Measurements from ENCODE around the gene MYO1D.
"Not testable (repeated sequence)": the region's sequence is repeated elsewhere in the genome, so short reads cannot be mapped to it uniquely, and the experiment has no call there.

Gene MYO1D

GRCh38 chr17:32854832-32855389 is 22.0 kb downstream of the MYO1D start:
- DNase-seq (ENCODE audit: low read depth) = no peak

GRCh38 chr17:32854207-32854606 is 22.7 kb downstream of the MYO1D start:
- no peak for DNase-seq (ENCODE audit: low read depth)

GRCh38 chr17:32852811-32853210 is 24.1 kb downstream of the MYO1D start:
- no peak for DNase-seq (ENCODE audit: low read depth)

GRCh38 chr17:32849879-32850278 is 27.0 kb downstream of the MYO1D start:
- DNase-seq (ENCODE audit: low read depth) = no peak

- DNase-seq (ENCODE audit: low read depth) = no peak
Measured at GRCh38 chr17:32847977-32848376, 28.9 kb downstream of the MYO1D start.

GRCh38 chr17:32846143-32846542 is 30.8 kb downstream of the MYO1D start:
- no peak for DNase-seq (ENCODE audit: low read depth)

GRCh38 chr17:32840241-32840640 is 36.7 kb downstream of the MYO1D start:
- no peak for DNase-seq (ENCODE audit: low read depth)

- DNase-seq (ENCODE audit: low read depth) = no peak
Measured at GRCh38 chr17:32836527-32836926, 40.4 kb downstream of the MYO1D start.

GRCh38 chr17:32835291-32835761 is 41.6 kb downstream of the MYO1D start:
- DNase-seq (ENCODE audit: low read depth) = no peak

- no peak for DNase-seq (ENCODE audit: low read depth)
Measured at GRCh38 chr17:32834104-32834503, 42.8 kb downstream of the MYO1D start.

GRCh38 chr17:32833526-32833925 is 43.4 kb downstream of the MYO1D start:
- DNase-seq (ENCODE audit: low read depth) = no peak

- DNase-seq (ENCODE audit: low read depth) = no peak
Measured at GRCh38 chr17:32833076-32833475, 43.8 kb downstream of the MYO1D start.

- DNase-seq (ENCODE audit: low read depth) = no peak
Measured at GRCh38 chr17:32831627-32832243, 45.2 kb downstream of the MYO1D start.

- DNase-seq (ENCODE audit: low read depth) = no peak
Measured at GRCh38 chr17:32831223-32831622, 45.7 kb downstream of the MYO1D start.

- DNase-seq (ENCODE audit: low read depth) = no peak
Measured at GRCh38 chr17:32828822-32829221, 48.1 kb downstream of the MYO1D start.

- DNase-seq (ENCODE audit: low read depth) = no peak
Measured at GRCh38 chr17:32827227-32827626, 49.7 kb downstream of the MYO1D start.

GRCh38 chr17:32826076-32826475 is 50.8 kb downstream of the MYO1D start:
- no peak for DNase-seq (ENCODE audit: low read depth)

- DNase-seq (ENCODE audit: low read depth) = no peak
Measured at GRCh38 chr17:32824334-32824733, 52.6 kb downstream of the MYO1D start.

- no peak for DNase-seq (ENCODE audit: low read depth)
Measured at GRCh38 chr17:32822996-32823395, 53.9 kb downstream of the MYO1D start.

GRCh38 chr17:32821987-32822934 is 54.7 kb downstream of the MYO1D start:
- DNase-seq (ENCODE audit: low read depth) = not testable (repeated sequence)

- no peak for DNase-seq (ENCODE audit: low read depth)
Measured at GRCh38 chr17:32820440-32820839, 56.5 kb downstream of the MYO1D start.

- no peak for DNase-seq (ENCODE audit: low read depth)
Measured at GRCh38 chr17:32819787-32820186, 57.1 kb downstream of the MYO1D start.

GRCh38 chr17:32819035-32819434 is 57.9 kb downstream of the MYO1D start:
- DNase-seq (ENCODE audit: low read depth) = no peak
